Gastroesophageal sphincter (tissue), 4 donors: Measurements from ENCODE around the gene EHD1. TPM values are rescaled to one million over a fixed set of nuclear protein-coding genes. Genes with fewer than 3 reads are reported as not detected.
A peak's percentile ranks its signal among the peaks of the same experiment; 100 is the strongest.

Experiments used
- ATAC-seq: fragments of 150-250 bp; one replicate; pipeline ENCODE4 v1.9.1; 2016; ENCODE audit warnings: mild to moderate bottlenecking, moderate library complexity
- H3K27ac ChIP-seq, 4 donors: fragments of 200-600 bp; sonication (generic) in 3 of 4; 1 replicate in 3 of 4; 2 replicates in 1 of 4; pipeline ENCODE4 v1.5.1; 2016 to 2019
- H3K27me3 ChIP-seq: fragments of 200-600 bp; sonication (generic); one replicate; pipeline ENCODE4 v1.5.1; 2019
- H3K36me3 ChIP-seq, 2 donors: fragments of 200-600 bp; sonication (generic); one replicate each; pipeline ENCODE4 v1.5.1; 2019; ENCODE audit warnings: control low read depth in 1 of 2
- H3K4me1 ChIP-seq, 3 donors: fragments of 200-600 bp; sonication (generic); 1 replicate in 2 of 3; 2 replicates in 1 of 3; pipeline ENCODE4 v1.5.1; 2016 to 2019; ENCODE audit warnings: control low read depth in 2 of 3
- H3K4me3 ChIP-seq, 2 donors: fragments of 200-600 bp; sonication (generic); one replicate each; pipeline ENCODE4 v1.5.1; 2019; ENCODE audit warnings: mild to moderate bottlenecking in 1 of 2, moderate library complexity in 1 of 2
- H3K9me3 ChIP-seq, 3 donors: fragments of 200-600 bp; sonication (generic); one replicate each; pipeline ENCODE4 v1.5.1; 2017 to 2019; ENCODE audit warnings: control low read depth in 2 of 3
- EP300 ChIP-seq: sonication (generic); formaldehyde crosslinking; IDR thresholded peaks from one replicate; pipeline ENCODE4 v1.6.1; 2017; ENCODE audit warnings: antibody characterized with exemption, mild to moderate bottlenecking
- POLR2A ChIP-seq, 2 donors: fragments of 450-650 bp; IDR thresholded peaks; one replicate each; pipeline ENCODE4 v1.6.1; 2017; ENCODE audit warnings: antibody characterized with exemption in 2 of 2, mild to moderate bottlenecking in 2 of 2, moderate library complexity in 1 of 2
- POLR2AphosphoS5 ChIP-seq: sonication (generic); formaldehyde crosslinking; IDR thresholded peaks from one replicate; pipeline ENCODE4 v1.6.1; 2017; ENCODE audit warnings: antibody characterized with exemption
- whole genome bisulfite sequencing, 2 donors: methylation state at CpG; one replicate each; pipeline ENCODE4 v1.1.5; 2018; ENCODE audit warnings: low coverage in 1 of 2; 5-methylcytosine and 5-hydroxymethylcytosine counted together
- total RNA-seq, 4 donors: library from RNA; depleted of rRNA; stranded (reverse); fragments of >200 nt; gene quantifications; one replicate each; pipeline ENCODE4 v1.1.0, GENCODE V29; 2016
- TF ChIP-seq, protein P1 (sequence below), 4 experiments: fragments of 200-600 bp in 2 of 4; fragments of 450-650 bp in 2 of 4; sonication (generic) in 1 of 4; IDR thresholded peaks; one replicate each; pipeline ENCODE4 v1.5.1; 2017 to 2019; ENCODE audit warnings: antibody characterized with exemption in 4 of 4, mild to moderate bottlenecking in 2 of 4, moderate library complexity in 2 of 4

The EHD1 gene
- total RNA-seq, 4 donors from 2014 or later: 92.1 to 188 (median 101) TPM

DNA sequence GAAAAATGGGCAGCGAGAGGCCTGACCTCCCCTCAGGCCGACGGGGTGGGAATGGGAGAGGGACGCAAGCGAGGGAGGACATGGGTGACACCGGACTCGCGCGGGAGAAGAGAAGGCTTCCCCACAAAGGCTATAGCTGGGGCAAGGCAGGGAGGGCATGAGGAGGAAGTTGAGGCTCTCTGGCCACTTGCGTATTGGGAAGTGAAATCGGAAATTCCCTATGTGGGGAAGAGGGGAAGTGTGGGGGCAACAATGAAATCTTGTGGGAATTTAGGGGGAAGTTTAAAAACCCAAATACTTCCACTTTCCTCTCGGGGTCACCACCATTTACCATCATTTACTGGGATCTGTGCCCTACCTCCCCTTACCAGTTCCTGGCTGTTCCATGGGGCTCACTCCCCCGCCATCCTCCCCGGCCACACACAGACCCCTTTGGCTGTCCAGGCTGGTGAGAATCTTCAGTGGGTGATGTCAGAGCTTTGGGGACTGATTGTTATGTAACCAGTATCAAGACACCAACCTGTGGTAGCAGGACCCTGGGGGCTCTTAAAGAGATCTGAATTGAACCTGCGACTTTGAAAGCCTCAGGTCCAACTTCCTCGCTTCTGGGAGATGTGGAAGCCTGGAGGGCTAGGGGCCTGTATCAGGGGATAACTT lies 951 bp upstream of the EHD1 start:
- Histone ChIP-seq H3K9me3 (no peaks in the 10 kb centered on the region), H3K27me3 (no peaks in the 10 kb centered on the region), H3K27ac (peak overlapping the region; percentile 73 to 97 (median 97)), H3K4me1 (peaks cover 0 to 57% (median 30%) of the 10 kb centered on the region in 3 donors), H3K36me3 (peaks cover 0 to 2% of the 10 kb centered on the region in 2 donors), H3K4me3 (peak overlapping the region; percentile 36 to 92)
- TF ChIP-seq EP300 (no peak), POLR2A (IDR thresholded peaks at IDR 0.05) (no peak), POLR2AphosphoS5 (no peak)
- TF ChIP-seq, protein P1, sequence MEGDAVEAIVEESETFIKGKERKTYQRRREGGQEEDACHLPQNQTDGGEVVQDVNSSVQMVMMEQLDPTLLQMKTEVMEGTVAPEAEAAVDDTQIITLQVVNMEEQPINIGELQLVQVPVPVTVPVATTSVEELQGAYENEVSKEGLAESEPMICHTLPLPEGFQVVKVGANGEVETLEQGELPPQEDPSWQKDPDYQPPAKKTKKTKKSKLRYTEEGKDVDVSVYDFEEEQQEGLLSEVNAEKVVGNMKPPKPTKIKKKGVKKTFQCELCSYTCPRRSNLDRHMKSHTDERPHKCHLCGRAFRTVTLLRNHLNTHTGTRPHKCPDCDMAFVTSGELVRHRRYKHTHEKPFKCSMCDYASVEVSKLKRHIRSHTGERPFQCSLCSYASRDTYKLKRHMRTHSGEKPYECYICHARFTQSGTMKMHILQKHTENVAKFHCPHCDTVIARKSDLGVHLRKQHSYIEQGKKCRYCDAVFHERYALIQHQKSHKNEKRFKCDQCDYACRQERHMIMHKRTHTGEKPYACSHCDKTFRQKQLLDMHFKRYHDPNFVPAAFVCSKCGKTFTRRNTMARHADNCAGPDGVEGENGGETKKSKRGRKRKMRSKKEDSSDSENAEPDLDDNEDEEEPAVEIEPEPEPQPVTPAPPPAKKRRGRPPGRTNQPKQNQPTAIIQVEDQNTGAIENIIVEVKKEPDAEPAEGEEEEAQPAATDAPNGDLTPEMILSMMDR (IDR thresholded peaks at IDR 0.05): no peak
- no peak for ATAC-seq
- WGBS, 2 donors: 3 to 22% methylated on average over 10 to 16 of the region's 16 CpGs

DNA sequence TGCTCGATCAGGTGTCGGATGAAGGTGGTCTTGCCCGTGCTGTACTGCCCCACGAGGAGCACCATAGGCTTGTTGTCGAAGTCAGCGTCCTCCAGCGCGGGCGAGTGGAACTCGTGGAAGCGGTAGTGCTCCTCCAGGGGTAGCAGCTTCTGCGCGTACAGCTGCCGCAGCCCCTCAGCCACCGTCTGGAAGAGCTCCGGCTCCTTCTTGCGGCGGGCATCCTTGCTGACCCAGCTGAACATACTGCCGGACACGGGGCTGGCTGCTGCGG lies 263 bp downstream of the EHD1 start:
- Histone ChIP-seq H3K4me1 (peaks cover 0 to 69% (median 35%) of the 10 kb centered on the region in 3 donors), H3K4me3 (peak overlapping the region; percentile 74 to 92), H3K27me3 (no peaks in the 10 kb centered on the region), H3K27ac (peak overlapping the region; percentile 48 to 97 (median 97)), H3K36me3 (peaks cover 0 to 12% of the 10 kb centered on the region in 2 donors), H3K9me3 (no peaks in the 10 kb centered on the region)
- TF ChIP-seq EP300 (no peak), POLR2AphosphoS5 (no peak), POLR2A (IDR thresholded peaks at IDR 0.05) (no peak)
- TF ChIP-seq, protein P1 (IDR thresholded peaks at IDR 0.05): no peak
- no CpG with 5 or more reads among the region's 21 CpGs for WGBS, 2 donors
- ATAC-seq: peak; percentile 32

DNA sequence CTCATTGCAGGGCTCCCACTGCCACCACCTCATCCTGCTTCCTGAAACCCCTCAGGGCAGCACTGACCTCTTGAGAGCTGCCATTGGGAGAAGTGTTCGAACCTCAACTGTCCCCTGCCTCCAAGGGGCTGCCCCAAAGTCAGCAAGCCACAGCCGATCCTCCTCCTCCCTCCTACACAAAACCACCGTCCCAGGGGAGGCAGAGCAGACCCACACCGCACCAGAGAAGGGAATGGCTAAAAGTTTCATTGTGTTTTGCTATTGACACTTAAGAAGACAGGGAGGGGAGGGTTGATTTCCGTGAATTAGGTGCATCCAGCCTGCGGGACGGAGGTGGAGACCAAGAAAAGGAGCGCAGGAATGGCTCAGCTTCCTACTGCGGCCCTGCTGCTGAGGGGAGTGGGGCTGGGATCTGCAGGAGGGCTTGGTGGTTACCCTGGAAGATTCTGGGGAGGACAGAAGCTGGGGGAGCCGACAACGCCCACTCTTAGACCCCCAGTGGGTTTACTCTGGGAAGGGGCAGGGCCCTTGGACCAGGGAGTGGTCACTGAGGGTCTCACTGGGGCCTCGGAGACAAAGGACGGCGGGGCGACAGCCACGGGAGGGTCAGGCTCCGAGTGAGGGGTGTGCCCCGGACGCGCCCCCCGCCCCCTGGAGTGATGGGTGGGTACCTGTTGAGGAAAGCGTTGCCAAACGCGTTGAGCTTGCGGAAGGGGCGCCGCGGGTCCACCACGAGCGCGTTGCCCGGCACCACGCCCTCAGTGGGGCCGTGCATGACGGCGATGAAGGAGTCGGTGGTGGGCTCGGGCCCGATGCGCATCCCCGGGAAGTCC lies 815 bp downstream of the EHD1 start:
- peaks cover 0 to 74% (median 37%) of the 10 kb centered on the region in 3 donors for H3K4me1 ChIP-seq
- peak overlapping the region; percentile 48 to 97 (median 97) for H3K27ac ChIP-seq
- H3K27me3 ChIP-seq: no peaks in the 10 kb centered on the region
- H3K9me3 ChIP-seq: no peaks in the 10 kb centered on the region
- H3K36me3 ChIP-seq: peaks cover 0 to 18% of the 10 kb centered on the region in 2 donors
- TF ChIP-seq, protein P1 (IDR thresholded peaks at IDR 0.05): no peak
- TF ChIP-seq EP300 (no peak), POLR2AphosphoS5 (no peak), POLR2A (IDR thresholded peaks at IDR 0.05) (no peak)
- WGBS, 2 donors: 0% methylated on average over 8 of the region's 41 CpGs; no CpG with 5 or more reads in 1 of the 2 donors
- peak overlapping the region; percentile 74 to 92 for H3K4me3 ChIP-seq
- peak; percentile 2 for ATAC-seq

DNA sequence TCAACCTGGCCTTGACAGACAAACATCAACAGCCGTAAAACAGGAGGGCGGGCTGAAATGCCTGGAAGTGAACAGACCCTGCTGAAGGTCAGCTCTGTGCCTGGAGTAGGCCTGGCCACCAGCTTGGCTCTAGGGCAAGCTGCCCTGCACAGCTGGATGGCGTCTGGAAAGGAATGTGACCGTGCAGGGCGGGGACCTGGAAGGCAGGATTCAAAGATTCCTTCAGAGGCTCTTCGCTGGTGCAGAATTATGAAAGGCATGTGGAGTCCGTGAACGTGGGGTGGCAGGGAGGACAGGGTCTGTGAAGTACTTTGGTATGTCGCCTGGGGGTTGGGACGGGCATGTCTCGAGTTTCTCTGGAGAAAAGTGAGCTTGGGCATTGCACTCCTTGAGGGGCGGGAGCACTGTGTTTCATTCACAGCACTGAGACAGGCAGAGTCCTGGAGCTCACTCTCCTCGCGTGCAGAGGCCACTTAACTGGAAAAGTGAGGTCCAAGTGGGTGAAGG lies 1.5 kb downstream of the EHD1 start:
- no peak for ATAC-seq
- peaks cover 0 to 82% (median 43%) of the 10 kb centered on the region in 3 donors for H3K4me1 ChIP-seq
- H3K27me3 ChIP-seq: no peaks in the 10 kb centered on the region
- 1 to 10% methylated on average over 7 to 11 of the region's 14 CpGs for WGBS, 2 donors
- no peaks in the 10 kb centered on the region for H3K9me3 ChIP-seq
- no peak for TF ChIP-seq POLR2A (IDR thresholded peaks at IDR 0.05)
- no peak for TF ChIP-seq EP300
- TF ChIP-seq POLR2AphosphoS5: peak; percentile 8
- TF ChIP-seq, protein P1 (IDR thresholded peaks at IDR 0.05): no peak
- peak overlapping the region; percentile 57 to 97 (median 97) for H3K27ac ChIP-seq
- peak overlapping the region; percentile 74 to 92 for H3K4me3 ChIP-seq
- H3K36me3 ChIP-seq: peaks cover 0 to 25% of the 10 kb centered on the region in 2 donors
